A549 treated with RU486 at 1 μM for 4 hours (cell line): Measurements from ENCODE around the gene ELMOD3. TPM values are rescaled to one million over a fixed set of nuclear protein-coding genes. Genes with fewer than 3 reads are reported as not detected.

Experiments
- total RNA-seq: library from RNA; stranded (reverse); fragments of 200-300 nt; extraction: Qiagen RNA extraction; gene quantifications from 5 replicates; pipeline ENCODE4 v1.2.3, GENCODE V29; 2022; ENCODE audit warnings: low read depth

Gene ELMOD3
- total RNA-seq, result 11.1 to 13.1 TPM (median 11.9 TPM) in 5 replicates

GRCh38 chr2:85354286-85355072 is at the start of gene ELMOD3, which contains the start of gene RETSAT:
ELMOD3 (plus strand) TSS chr2:85354769; CDS start chr2:85357199, 2,430 bp downstream.
RETSAT (minus strand) TSS chr2:85354528; CDS start chr2:85354507, 21 bp downstream.

DNA sequence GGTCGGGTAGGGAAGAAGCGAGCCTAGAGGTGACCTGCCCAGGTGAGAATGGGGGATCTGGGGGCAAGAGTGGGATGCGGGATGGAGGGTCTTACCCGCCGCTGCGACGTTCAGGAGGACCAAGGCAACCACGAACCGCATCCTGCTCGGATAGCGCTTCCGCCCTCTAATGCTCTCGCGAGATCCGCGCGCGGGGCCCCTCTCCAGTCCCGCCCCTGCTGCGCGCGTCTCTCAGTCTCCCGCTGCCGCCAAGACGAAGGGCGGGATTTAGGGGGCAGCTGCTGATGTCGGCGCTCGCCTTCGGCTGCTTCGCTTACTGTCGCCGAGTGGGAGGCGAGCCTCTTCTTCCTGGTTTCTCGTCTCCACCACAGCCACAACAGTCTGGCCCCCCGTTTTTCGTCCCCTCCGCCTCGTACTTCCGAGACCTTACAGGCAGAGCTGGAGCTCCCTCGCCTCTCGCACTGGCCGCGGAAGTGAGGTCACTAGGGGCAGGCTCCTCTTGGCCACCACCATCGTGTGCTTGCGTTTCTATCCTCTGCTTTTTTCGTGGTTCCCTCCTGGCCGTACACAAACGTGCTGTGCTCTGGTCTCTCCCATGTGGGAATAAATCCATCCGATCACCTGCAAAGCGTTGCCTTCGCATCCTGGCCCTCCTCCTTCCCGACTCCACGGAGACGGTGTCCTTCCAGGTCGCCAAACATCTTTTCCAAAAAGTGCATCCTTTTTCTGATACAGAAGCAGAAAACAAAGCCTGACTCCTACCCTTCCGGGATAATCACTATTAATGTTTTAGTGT is 26.5 kb upstream of the ELMOD3 start, which contains the start of gene TGOLN2:
TSS of gene TGOLN2 (minus strand) at position 168 of the 796 bp plus-strand sequence. CDS start at position 141, 27 bp downstream.

DNA sequence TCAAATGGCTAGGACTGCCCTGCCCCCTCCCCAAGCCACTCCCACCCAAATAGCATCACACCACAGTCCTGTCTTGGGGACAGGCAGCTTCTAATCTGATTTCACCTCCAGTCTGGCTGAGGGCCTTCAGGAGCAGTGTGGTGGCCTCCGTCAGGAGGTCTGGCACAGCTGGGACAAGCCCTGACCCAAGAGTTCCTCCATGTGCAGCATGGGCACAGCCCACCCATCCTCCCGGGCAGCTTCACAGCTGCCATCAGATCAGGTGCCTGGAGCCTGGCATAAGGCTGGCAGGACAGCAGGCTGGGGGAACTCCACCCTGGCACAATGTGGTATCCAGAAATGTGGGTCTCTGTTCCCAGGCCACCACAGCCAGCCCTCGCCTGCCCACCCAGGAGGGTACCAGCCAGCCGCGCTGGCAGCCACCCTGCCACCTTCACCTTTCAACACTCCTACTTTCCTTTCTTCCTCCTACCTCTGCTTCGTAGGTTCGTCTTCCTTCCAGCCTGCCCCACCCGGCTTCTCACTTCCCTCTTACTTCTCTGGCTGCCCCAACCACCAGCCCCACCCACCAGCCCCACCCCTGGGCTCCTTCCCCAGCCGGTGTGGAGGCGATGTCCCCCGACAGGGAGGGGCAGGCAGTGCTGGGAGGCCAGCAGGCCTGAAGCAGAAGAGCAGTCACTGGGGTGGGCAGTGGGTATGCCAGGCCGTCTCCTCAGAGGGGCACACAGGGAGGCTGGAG is 55.4 kb downstream of the ELMOD3 start, which contains the start of gene CAPG:
TSS of gene CAPG (minus strand) at position 522 of the 739 bp plus-strand sequence. CDS start 8,221 bp downstream, outside the sequence.

GRCh38 chr2:85418132-85419008 is 63.8 kb downstream of the ELMOD3 start, which contains the start of gene SH2D6:
SH2D6 (plus strand) TSS chr2:85418714; CDS start chr2:85429466, 10,752 bp downstream.

Other genes with a start within 250 kb of the ELMOD3 start
- 5.9 to 10.3 TPM (median 7.6 TPM) in 5 replicates for gene TCF7L1, start 221.4 kb upstream of the ELMOD3 start, total RNA-seq
- 74.7 to 107 TPM (median 104 TPM) in 5 replicates for gene TGOLN2, start 26.8 kb upstream of the ELMOD3 start, total RNA-seq
- gene RETSAT, start 241 bp upstream of the ELMOD3 start, total RNA-seq, result 51.9 to 58.7 TPM (median 54.3 TPM) in 5 replicates
- gene CAPG, start 55.6 kb downstream of the ELMOD3 start, total RNA-seq, result 82.4 to 117 TPM (median 86.5 TPM) in 5 replicates
- gene SH2D6, start 63.9 kb downstream of the ELMOD3 start, total RNA-seq, result 0.46 to 1.6 TPM (median 0.55 TPM) in 5 replicates
- 412 to 487 TPM (median 481 TPM) in 5 replicates for gene MAT2A, start 184.4 kb downstream of the ELMOD3 start, total RNA-seq
- gene GGCX, start 206.7 kb downstream of the ELMOD3 start, total RNA-seq, result 36.2 to 46.7 TPM (median 42.4 TPM) in 5 replicates
- gene VAMP8, start 222.8 kb downstream of the ELMOD3 start, total RNA-seq, result 15.8 to 20.9 TPM (median 20.0 TPM) in 5 replicates
- 0.15 TPM in 1 of 5 replicates, not detected in the others for gene VAMP5, start 229.7 kb downstream of the ELMOD3 start, total RNA-seq
- 183 to 198 TPM (median 189 TPM) in 5 replicates for gene RNF181, start 241.0 kb downstream of the ELMOD3 start, total RNA-seq
- 8.5 to 13.1 TPM (median 11.8 TPM) in 5 replicates for gene TMEM150A, start 247.9 kb downstream of the ELMOD3 start, total RNA-seq